Hepatocyte (in vitro differentiated cells): ENCODE data around the gene CYTL1. TPM values are rescaled to one million over a fixed set of nuclear protein-coding genes. Genes with fewer than 3 reads are reported as not detected.

Experiments
- DNase-seq: peaks from one replicate; pipeline ENCODE4 v3.0.0-alpha.2; 2016; ENCODE audit warnings: low spot score
- H2AFZ ChIP-seq: fragments of 200-600 bp; sonication (generic); 2 replicates; pipeline ENCODE4 v1.6.0; 2016; ENCODE audit warnings: antibody characterized with exemption, mild to moderate bottlenecking
- H3K27ac ChIP-seq: fragments of 200-600 bp; sonication (generic); 2 replicates; pipeline ENCODE4 v1.5.1; 2016; ENCODE audit warnings: mild to moderate bottlenecking
- H3K27me3 ChIP-seq: fragments of 200-600 bp; sonication (generic); 2 replicates; pipeline ENCODE4 v1.6.1; 2016
- H3K36me3 ChIP-seq: fragments of 200-600 bp; sonication (generic); replicated peaks from 2 replicates; pipeline ENCODE4 v1.5.1; 2016; ENCODE audit warnings: low read depth; ENCODE audit not compliant: insufficient read depth
- H3K4me1 ChIP-seq: fragments of 200-600 bp; sonication (generic); 2 replicates; pipeline ENCODE4 v1.5.1; 2016; ENCODE audit warnings: mild to moderate bottlenecking, moderate library complexity; ENCODE audit not compliant: insufficient read depth
- H3K4me2 ChIP-seq: fragments of 200-600 bp; sonication (generic); 2 replicates; pipeline ENCODE4 v1.6.0; 2016
- H3K4me3 ChIP-seq: fragments of 200-600 bp; sonication (generic); 2 replicates; pipeline ENCODE4 v1.5.1; 2016; ENCODE audit warnings: mild to moderate bottlenecking
- H3K79me2 ChIP-seq: fragments of 200-600 bp; sonication (generic); 2 replicates; pipeline ENCODE4 v1.6.0; 2017; ENCODE audit warnings: mild to moderate bottlenecking
- H3K9me2 ChIP-seq: fragments of 200-600 bp; sonication (generic); replicated peaks from 2 replicates; pipeline ENCODE4 v1.6.0; 2017; ENCODE audit warnings: mild to moderate bottlenecking; ENCODE audit not compliant: insufficient read depth
- H3K9me3 ChIP-seq: fragments of 200-600 bp; sonication (generic); 2 replicates; pipeline ENCODE4 v1.5.1; 2016; ENCODE audit warnings: low read depth, mild to moderate bottlenecking
- H4K20me1 ChIP-seq: fragments of 200-600 bp; sonication (generic); 2 replicates; pipeline ENCODE4 v1.6.0; 2016; ENCODE audit warnings: mild to moderate bottlenecking; ENCODE audit not compliant: insufficient read depth, poor library complexity, severe bottlenecking
- CTCF ChIP-seq: fragments of 200-600 bp; sonication (generic); IDR thresholded peaks from 2 replicates; pipeline ENCODE4 v1.5.1; 2016; ENCODE audit warnings: antibody characterized with exemption, mild to moderate bottlenecking; ENCODE audit not compliant: poor library complexity
- EZH2 ChIP-seq: fragments of 200-600 bp; sonication (generic); IDR thresholded peaks from 2 replicates; pipeline ENCODE4 v1.6.1; 2016; ENCODE audit warnings: antibody characterized with exemption, mild to moderate bottlenecking, borderline replicate concordance
- EZH2phosphoT487 ChIP-seq: fragments of 200-600 bp; sonication (generic); IDR thresholded peaks from one replicate; pipeline ENCODE4 v1.6.1; 2018; ENCODE audit warnings: antibody characterized with exemption, mild to moderate bottlenecking, low read depth, moderate library complexity; ENCODE audit not compliant: unreplicated experiment, severe bottlenecking
- WGBS: methylation state at CpG from one replicate; pipeline ENCODE4 v1.1.6; 2016; ENCODE audit warnings: low lambda C conversion rate; ENCODE audit errors: missing lambda C conversion rate; 5-methylcytosine and 5-hydroxymethylcytosine counted together
- polyA plus RNA-seq: library from polyadenylated mRNA; unstranded; fragments of >200 nt; fragmentation: Nextera tagmentation; extraction: Ambion mirVana; gene quantifications from 2 replicates; pipeline ENCODE4 v1.2.1, GENCODE V29; 2016
- total RNA-seq: library from RNA; depleted of rRNA; stranded (reverse); fragments of >200 nt; gene quantifications from 2 replicates; pipeline ENCODE4 v1.2.3, GENCODE V29; 2014

The CYTL1 gene
- total and polyA plus RNA-seq, 2 experiments from 2014 or later = 37.4 to 55.4 TPM

DNA sequence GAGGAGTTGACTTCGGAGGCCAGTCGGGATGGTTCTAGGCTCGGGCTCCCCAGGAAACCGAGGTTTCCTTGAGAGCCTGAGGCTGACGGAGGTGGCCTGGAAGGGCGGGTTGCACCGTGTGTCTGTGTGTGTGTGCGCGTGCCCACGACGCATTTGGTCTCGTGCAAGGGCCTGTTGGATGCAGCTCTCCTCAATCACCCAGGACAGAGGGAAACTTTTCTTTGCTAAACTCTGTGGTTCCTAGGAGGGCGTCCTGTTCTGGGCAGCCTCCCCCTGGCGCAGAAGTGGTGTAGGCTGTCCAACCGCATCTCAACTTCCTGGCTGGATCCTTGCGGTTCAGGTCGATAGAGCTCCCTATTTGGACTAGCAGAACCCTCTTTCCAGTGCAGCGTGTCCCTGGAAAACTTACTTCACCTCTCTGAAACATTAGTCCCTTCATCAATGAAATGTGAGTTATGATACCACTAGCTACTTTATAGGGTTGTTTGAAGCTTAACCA, 33.0 kb upstream of the CYTL1 start:
- Histone ChIP-seq H3K27ac (no peak overlapping the region), H3K4me3 (no peak overlapping the region)
- WGBS = 40% methylated on average over 16 of the region's 18 CpGs

GRCh38 chr4:5051278-5052203, 32.3 kb upstream of the CYTL1 start, which contains the start of gene STK32B:
Gene STK32B, plus strand, starts transcription at chr4:5051480.
- H3K9me2 ChIP-seq = no peaks in the 10 kb centered on the region
- H2AFZ ChIP-seq = peak within 1 kb of the TSS; percentile 96
- peak within 1 kb of the TSS; percentile 99 for H3K4me2 ChIP-seq
- TF ChIP-seq CTCF (no peak), EZH2phosphoT487 (no peak), EZH2 (peak; percentile 14)
- H3K36me3 ChIP-seq = no peaks in the 10 kb centered on the region
- no peaks in the 10 kb centered on the region for H3K79me2 ChIP-seq
- H3K27ac ChIP-seq = no peak within 1 kb of the TSS
- no peaks in the 10 kb centered on the region for H3K9me3 ChIP-seq
- peak; percentile 76 for DNase-seq
- H3K4me1 ChIP-seq = peaks cover 6% of the 10 kb centered on the region
- WGBS = 3% methylated on average over 76 of the region's 103 CpGs
- H4K20me1 ChIP-seq = no peaks in the 10 kb centered on the region
- peaks cover 29% of the 10 kb centered on the region for H3K27me3 ChIP-seq
- H3K4me3 ChIP-seq = peak within 1 kb of the TSS; percentile 75

More for the DNA sequence above, 33.0 kb upstream of the CYTL1 start:
- H2AFZ ChIP-seq = peak overlapping the region; percentile 96
- TF ChIP-seq CTCF = no peak
- TF ChIP-seq EZH2phosphoT487 = no peak
- TF ChIP-seq EZH2 = no peak
- no peaks in the 10 kb centered on the region for H3K9me2 ChIP-seq
- H3K4me1 ChIP-seq = peaks cover 6% of the 10 kb centered on the region
- H3K27me3 ChIP-seq = peaks cover 29% of the 10 kb centered on the region
- no peak for DNase-seq
- H3K9me3 ChIP-seq = no peaks in the 10 kb centered on the region
- H3K36me3 ChIP-seq = no peaks in the 10 kb centered on the region
- H3K79me2 ChIP-seq = no peaks in the 10 kb centered on the region
- no peaks in the 10 kb centered on the region for H4K20me1 ChIP-seq
- peak overlapping the region; percentile 99 for H3K4me2 ChIP-seq

GRCh38 chr4:5050520-5051277, 31.4 kb upstream of the CYTL1 start:
- H2AFZ ChIP-seq = peak overlapping the region; percentile 96
- 3% methylated on average over 36 of the region's 36 CpGs for WGBS
- H3K27me3 ChIP-seq = peaks cover 29% of the 10 kb centered on the region
- no peaks in the 10 kb centered on the region for H3K79me2 ChIP-seq
- H3K9me2 ChIP-seq = no peaks in the 10 kb centered on the region
- no peaks in the 10 kb centered on the region for H4K20me1 ChIP-seq
- peak; percentile 87 for DNase-seq
- peak overlapping the region; percentile 75 for H3K4me3 ChIP-seq
- no peak overlapping the region for H3K27ac ChIP-seq
- peaks cover 6% of the 10 kb centered on the region for H3K4me1 ChIP-seq
- no peaks in the 10 kb centered on the region for H3K36me3 ChIP-seq
- H3K4me2 ChIP-seq = peak overlapping the region; percentile 99
- no peaks in the 10 kb centered on the region for H3K9me3 ChIP-seq
- TF ChIP-seq EZH2phosphoT487 (no peak), EZH2 (peak; percentile 38), CTCF (peak; percentile 74)
